Measurements from ENCODE around the gene RYK. TPM values are rescaled to one million over a fixed set of nuclear protein-coding genes. Genes with fewer than 3 reads are reported as not detected.

Gene RYK
- polyA plus RNA-seq, 4 donors: 92.0 to 106 (median 98.8) TPM

Other genes with a start within 250 kb of the RYK start
- gene SLCO2A1, start 220.9 kb downstream of the RYK start, polyA plus RNA-seq (ENCODE audit: insufficient read length in 4 of 4): 10 to 100 TPM in 3 of 4 donors, 1 to 10 TPM in 1; 3.9 to 19.7 (median 18.5) TPM
- 100 to 1,000 TPM in 1 of 4 donors, 10 to 100 TPM in 3; 80.3 to 104 (median 88.3) TPM for gene AMOTL2, start 123.6 kb upstream of the RYK start, polyA plus RNA-seq (ENCODE audit: insufficient read length in 4 of 4)
- 100 to 1,000 TPM; 113 to 156 (median 125) TPM for gene ANAPC13, start 235.1 kb upstream of the RYK start, polyA plus RNA-seq (ENCODE audit: insufficient read length in 4 of 4)
- gene CEP63, start 235.2 kb upstream of the RYK start, polyA plus RNA-seq (ENCODE audit: insufficient read length in 4 of 4): 10 to 100 TPM; 24.9 to 36.5 (median 33.5) TPM

Data from left renal pelvis (tissue), 4 donors.